Glutamatergic neuron (in vitro differentiated cells): ENCODE data around the gene EPB41L1. TPM values are rescaled to one million over a fixed set of nuclear protein-coding genes. Genes with fewer than 3 reads are reported as not detected.

Experiments
- DNase-seq: peaks from one replicate; pipeline ENCODE4 v3.0.0; 2022
- H3K27ac Mint-ChIP-seq: one replicate; pipeline ENCODE4 v1.8.0; 2020; ENCODE audit warnings: mild to moderate bottlenecking, mixed read lengths, inconsistent platforms; ENCODE audit not compliant: unreplicated experiment
- H3K27me3 Mint-ChIP-seq: one replicate; pipeline ENCODE4 v1.8.0; 2020; ENCODE audit warnings: mild to moderate bottlenecking, moderate library complexity, mixed read lengths, inconsistent platforms; ENCODE audit not compliant: unreplicated experiment
- H3K36me3 Mint-ChIP-seq: one replicate; pipeline ENCODE4 v1.8.0; 2020; ENCODE audit warnings: mild to moderate bottlenecking, mixed read lengths, inconsistent platforms; ENCODE audit not compliant: unreplicated experiment
- H3K4me1 Mint-ChIP-seq: one replicate; pipeline ENCODE4 v1.8.0; 2020; ENCODE audit warnings: mild to moderate bottlenecking, low read depth, mixed read lengths, inconsistent platforms; ENCODE audit not compliant: unreplicated experiment
- H3K4me3 Mint-ChIP-seq: one replicate; pipeline ENCODE4 v1.8.0; 2020; ENCODE audit warnings: mild to moderate bottlenecking, mixed read lengths, inconsistent platforms; ENCODE audit not compliant: unreplicated experiment
- H3K9me3 Mint-ChIP-seq: one replicate; pipeline ENCODE4 v1.8.0; 2020; ENCODE audit warnings: mild to moderate bottlenecking, moderate library complexity, mixed read lengths, inconsistent platforms; ENCODE audit not compliant: unreplicated experiment
- total RNA-seq: library from RNA; stranded (reverse); fragmentation: NEBNext Ultra II Directional; extraction: Animal tissue kit (Norgen Biotek cat#: 25700); gene quantifications from one replicate; pipeline ENCODE4 v1.2.1, GENCODE V29; 2021; ENCODE audit not compliant: unreplicated experiment
- TF ChIP-seq, protein P1 (sequence below): fragments of 200-600 bp; sonication (generic); IDR thresholded peaks from one replicate; pipeline ENCODE4 v1.5.0; 2021; ENCODE audit not compliant: partially characterized antibody, unreplicated experiment

The EPB41L1 gene
- total RNA-seq, 1 donor from 2014 or later = 54.1 TPM

DNA sequence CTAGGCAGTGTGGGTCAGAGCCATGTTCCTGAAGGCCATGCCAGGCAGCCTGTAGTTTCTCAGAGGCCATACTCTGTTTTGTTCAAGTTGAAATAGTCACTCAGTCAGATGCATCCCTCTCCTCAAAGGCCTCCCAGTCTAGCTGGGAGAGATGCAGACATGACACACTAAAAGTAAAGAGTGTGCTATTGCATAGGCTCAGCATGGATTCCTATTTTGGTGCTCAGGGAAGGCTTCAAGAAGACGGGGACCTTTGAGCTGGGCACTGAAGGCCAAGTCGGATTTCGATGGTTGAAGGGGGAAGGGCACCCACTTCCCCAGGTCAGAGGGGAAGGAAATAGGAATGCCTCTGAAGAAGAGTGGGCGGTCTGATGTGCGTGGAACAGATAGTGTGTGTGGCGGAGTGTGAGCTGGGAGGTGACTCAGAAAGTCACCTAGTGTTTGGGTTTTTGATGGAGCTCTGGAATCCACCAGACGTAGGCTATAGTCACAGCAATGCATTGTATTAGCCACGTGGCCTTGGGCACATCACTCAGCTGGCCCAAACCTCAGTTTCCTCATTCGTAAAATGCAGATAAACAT, 3.7 kb downstream of the EPB41L1 start:
- no peak overlapping the region for H3K4me3 Mint-ChIP-seq
- H3K27ac Mint-ChIP-seq = no peak overlapping the region
- TF ChIP-seq, protein P1, sequence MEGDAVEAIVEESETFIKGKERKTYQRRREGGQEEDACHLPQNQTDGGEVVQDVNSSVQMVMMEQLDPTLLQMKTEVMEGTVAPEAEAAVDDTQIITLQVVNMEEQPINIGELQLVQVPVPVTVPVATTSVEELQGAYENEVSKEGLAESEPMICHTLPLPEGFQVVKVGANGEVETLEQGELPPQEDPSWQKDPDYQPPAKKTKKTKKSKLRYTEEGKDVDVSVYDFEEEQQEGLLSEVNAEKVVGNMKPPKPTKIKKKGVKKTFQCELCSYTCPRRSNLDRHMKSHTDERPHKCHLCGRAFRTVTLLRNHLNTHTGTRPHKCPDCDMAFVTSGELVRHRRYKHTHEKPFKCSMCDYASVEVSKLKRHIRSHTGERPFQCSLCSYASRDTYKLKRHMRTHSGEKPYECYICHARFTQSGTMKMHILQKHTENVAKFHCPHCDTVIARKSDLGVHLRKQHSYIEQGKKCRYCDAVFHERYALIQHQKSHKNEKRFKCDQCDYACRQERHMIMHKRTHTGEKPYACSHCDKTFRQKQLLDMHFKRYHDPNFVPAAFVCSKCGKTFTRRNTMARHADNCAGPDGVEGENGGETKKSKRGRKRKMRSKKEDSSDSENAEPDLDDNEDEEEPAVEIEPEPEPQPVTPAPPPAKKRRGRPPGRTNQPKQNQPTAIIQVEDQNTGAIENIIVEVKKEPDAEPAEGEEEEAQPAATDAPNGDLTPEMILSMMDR = no peak
- H3K4me1 Mint-ChIP-seq = peaks cover 19% of the 10 kb centered on the region
- no peaks in the 10 kb centered on the region for H3K36me3 Mint-ChIP-seq
- H3K9me3 Mint-ChIP-seq = no peaks in the 10 kb centered on the region
- H3K27me3 Mint-ChIP-seq = peaks cover under 1% of the 10 kb centered on the region
- no peak for DNase-seq

DNA sequence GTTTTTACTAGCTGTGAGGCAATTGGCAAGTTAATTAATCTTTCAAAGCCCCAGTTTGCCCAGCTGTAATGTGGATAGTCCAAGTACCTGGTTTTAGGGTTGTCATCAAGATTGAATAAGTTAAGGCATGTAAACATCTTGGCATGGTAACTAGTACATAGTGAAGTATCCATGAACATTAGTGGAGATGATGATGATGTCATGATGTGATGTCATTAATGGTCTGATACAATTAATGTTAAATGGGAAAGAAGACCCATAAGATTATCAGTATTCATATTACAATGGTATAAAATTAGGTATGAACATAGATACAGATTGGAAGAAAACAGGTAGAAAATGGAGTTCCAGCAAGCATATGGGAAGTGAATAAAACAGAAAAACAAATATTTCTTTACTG, 5.3 kb downstream of the EPB41L1 start:
- Mint-ChIP-seq H3K36me3 (no peaks in the 10 kb centered on the region), H3K27ac (no peak overlapping the region), H3K9me3 (no peaks in the 10 kb centered on the region), H3K27me3 (no peaks in the 10 kb centered on the region), H3K4me1 (peaks cover 13% of the 10 kb centered on the region), H3K4me3 (no peak overlapping the region)
- TF ChIP-seq, protein P1 = no peak
- no peak for DNase-seq

DNA sequence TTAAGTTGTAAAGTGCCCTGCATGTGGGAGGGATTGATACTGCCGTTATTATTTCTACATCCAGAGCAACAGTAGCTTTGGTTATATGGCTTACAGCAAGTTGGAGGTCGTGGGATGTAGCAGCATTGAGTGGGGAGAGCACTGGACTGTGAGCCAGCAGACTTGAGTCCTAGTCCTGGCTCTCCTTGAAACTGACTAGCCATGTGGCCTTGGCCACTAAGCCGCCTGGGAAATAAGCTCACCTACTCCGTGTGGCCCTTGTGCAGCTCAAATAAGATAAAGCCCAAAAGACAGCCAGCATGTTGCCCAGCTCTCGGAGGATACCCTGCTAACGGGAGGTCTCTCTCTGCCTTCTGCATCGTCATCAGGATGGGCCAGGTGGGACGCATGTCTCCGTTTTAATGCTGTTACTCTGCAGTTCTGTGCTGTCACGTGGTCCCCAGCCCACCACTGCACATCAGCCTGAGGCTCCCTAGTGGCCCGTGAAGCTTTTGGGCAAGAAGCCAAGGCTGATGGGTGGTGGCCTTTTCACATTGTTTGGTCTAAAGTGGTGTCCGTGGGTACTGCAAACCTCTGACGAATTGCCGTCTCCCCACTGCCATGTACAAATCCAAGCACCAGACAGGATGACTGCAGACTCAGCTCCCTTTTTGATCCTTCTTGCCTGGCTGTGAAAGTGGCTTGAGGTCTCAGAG, 7.9 kb downstream of the EPB41L1 start:
- H3K27ac Mint-ChIP-seq = no peak overlapping the region
- no peak overlapping the region for H3K4me3 Mint-ChIP-seq
- H3K9me3 Mint-ChIP-seq = peaks cover 4% of the 10 kb centered on the region
- TF ChIP-seq, protein P1 = no peak
- peaks cover 10% of the 10 kb centered on the region for H3K4me1 Mint-ChIP-seq
- no peaks in the 10 kb centered on the region for H3K27me3 Mint-ChIP-seq
- no peaks in the 10 kb centered on the region for H3K36me3 Mint-ChIP-seq
- DNase-seq = no peak

DNA sequence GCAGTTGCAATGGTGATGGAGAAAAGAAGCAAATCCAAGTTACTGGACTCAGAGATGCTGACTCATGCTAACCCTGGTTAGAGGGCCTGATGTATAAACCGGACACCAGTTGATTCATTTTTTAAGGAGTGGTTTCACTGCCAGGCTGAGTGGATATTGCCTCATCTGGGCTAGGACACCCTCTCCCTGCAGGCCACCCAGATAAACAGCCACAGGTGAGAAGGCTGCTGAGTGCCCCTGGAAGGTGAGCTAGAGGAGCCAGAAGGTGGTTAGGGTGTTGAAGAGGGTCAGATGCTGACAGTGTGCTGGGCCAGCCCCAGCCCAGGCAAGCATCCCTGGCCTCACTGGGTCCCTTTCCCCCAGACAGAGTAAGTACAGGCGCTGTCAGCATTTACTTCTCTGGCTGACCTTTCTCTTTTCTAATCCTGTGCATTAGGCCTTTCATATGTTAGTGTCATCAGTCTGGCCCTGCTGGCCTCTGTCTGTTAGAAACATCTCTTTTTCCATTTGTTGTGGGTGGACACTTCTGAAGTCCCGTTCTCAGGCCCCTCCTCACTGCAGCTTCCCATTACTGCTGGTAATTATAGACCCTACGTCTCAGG, 13.5 kb downstream of the EPB41L1 start:
- Mint-ChIP-seq H3K27ac (no peak overlapping the region), H3K27me3 (peaks cover 2% of the 10 kb centered on the region), H3K36me3 (no peaks in the 10 kb centered on the region), H3K9me3 (peaks cover 6% of the 10 kb centered on the region), H3K4me1 (peaks cover 15% of the 10 kb centered on the region), H3K4me3 (no peak overlapping the region)
- TF ChIP-seq, protein P1 = no peak
- DNase-seq = no peak
